Tibial nerve (tissue), 4 donors: Measurements from ENCODE around the gene UPF1. TPM values are rescaled to one million over a fixed set of nuclear protein-coding genes. Genes with fewer than 3 reads are reported as not detected.

Source experiments
- DNase-seq, 2 donors: peaks; one replicate each; pipeline ENCODE4 v3.0.0-alpha.2; 2019; ENCODE audit warnings: low spot score in 2 of 2
- H3K27ac ChIP-seq, 4 donors: fragments of 200-600 bp; sonication (generic) in 3 of 4; one replicate each; pipeline ENCODE4 v1.5.1; 2017 to 2019; ENCODE audit warnings: mild to moderate bottlenecking in 1 of 4
- H3K27me3 ChIP-seq, 2 donors: fragments of 200-600 bp; sonication (generic) in 1 of 2; one replicate each; pipeline versions ENCODE4 v1.5.1 to v1.6.0; 2017 to 2019
- H3K36me3 ChIP-seq, 3 donors: fragments of 200-600 bp; sonication (generic); one replicate each; pipeline ENCODE4 v1.5.1; 2018 to 2019
- H3K4me1 ChIP-seq, 4 donors: fragments of 200-600 bp; sonication (generic) in 3 of 4; one replicate each; pipeline ENCODE4 v1.5.1; 2017 to 2019
- H3K4me3 ChIP-seq, 4 donors: fragments of 200-600 bp; sonication (generic) in 3 of 4; one replicate each; pipeline ENCODE4 v1.5.1; 2017 to 2019; ENCODE audit warnings: mild to moderate bottlenecking in 1 of 4, moderate library complexity in 1 of 4
- H3K9me3 ChIP-seq, 4 donors: fragments of 200-600 bp; sonication (generic) in 3 of 4; one replicate each; pipeline ENCODE4 v1.5.1; 2017 to 2019
- CTCF ChIP-seq, 5 experiments: fragments of 200-600 bp in 3 of 5; fragments of 450-650 bp in 2 of 5; sonication (generic) in 3 of 5; IDR thresholded peaks; one replicate each; pipeline ENCODE4 v1.5.1; 2016 to 2019; ENCODE audit warnings: antibody characterized with exemption in 5 of 5, mild to moderate bottlenecking in 3 of 5, moderate library complexity in 2 of 5
- EP300 ChIP-seq, 2 donors: sonication (generic); formaldehyde crosslinking; IDR thresholded peaks; one replicate each; pipeline ENCODE4 v1.6.1; 2017; ENCODE audit warnings: antibody characterized with exemption in 2 of 2, mild to moderate bottlenecking in 1 of 2
- POLR2A ChIP-seq, 2 donors: fragments of 450-650 bp; IDR thresholded peaks; one replicate each; pipeline ENCODE4 v1.6.1; 2017; ENCODE audit warnings: antibody characterized with exemption in 2 of 2, mild to moderate bottlenecking in 2 of 2, moderate library complexity in 2 of 2
- WGBS, 2 donors: methylation state at CpG; one replicate each; pipeline ENCODE4 v1.1.5; 2018; 5-methylcytosine and 5-hydroxymethylcytosine counted together
- total RNA-seq, 4 donors: library from RNA; depleted of rRNA; stranded (reverse); fragments of >200 nt; gene quantifications; one replicate each; pipeline ENCODE4 v1.1.0, GENCODE V29; 2016

UPF1 gene
- total RNA-seq, 4 donors from 2014 or later: 75.6 to 117 (median 87.9) TPM

GRCh38 chr19:18895038-18895823, 63.5 kb downstream of the UPF1 start:
- WGBS, 2 donors: 0 to 3% methylated on average over 25 to 60 of the region's 72 CpGs

GRCh38 chr19:18895824-18896341, 64.1 kb downstream of the UPF1 start, which contains the start of gene CERS1:
Gene CERS1, minus strand, starts transcription at chr19:18896158. Its CDS starts 86 bp downstream, at chr19:18896072.
- H3K4me3 ChIP-seq: peak within 1 kb of the TSS; percentile 43 to 67 (median 54)
- peak within 1 kb of the TSS; percentile 48 to 93 (median 77) for H3K27ac ChIP-seq
- H3K27me3 ChIP-seq: peaks cover 0 to 27% of the 10 kb centered on the region in 2 donors
- no peak for DNase-seq
- peaks cover 0 to 41% (median 9%) of the 10 kb centered on the region in 4 donors for H3K4me1 ChIP-seq
- H3K36me3 ChIP-seq: peaks cover 0 to 35% (median 5%) of the 10 kb centered on the region in 3 donors
- H3K9me3 ChIP-seq: no peaks in the 10 kb centered on the region
- TF ChIP-seq EP300 (IDR thresholded peaks at IDR 0.05) (no peak), CTCF (IDR thresholded peaks at IDR 0.05) (no peak), POLR2A (IDR thresholded peaks at IDR 0.05) (no peak)
- WGBS, 2 donors: 1 to 3% methylated on average over 20 to 29 of the region's 89 CpGs

More at GRCh38 chr19:18895038-18895823, 63.5 kb downstream of the UPF1 start:
- peak in 1 of 2 donors; percentile 21 for DNase-seq
- no peaks in the 10 kb centered on the region for H3K9me3 ChIP-seq
- H3K4me3 ChIP-seq: peak overlapping the region; percentile 43 to 67 (median 54)
- TF ChIP-seq EP300 (IDR thresholded peaks at IDR 0.05) (no peak), CTCF (IDR thresholded peaks at IDR 0.05) (peak in 4 of 5 experiments; percentile 36 to 56 (median 46))
- H3K27me3 ChIP-seq: peaks cover 0 to 27% of the 10 kb centered on the region in 2 donors
- H3K36me3 ChIP-seq: peaks cover 0 to 35% (median 5%) of the 10 kb centered on the region in 3 donors
- peak overlapping the region; percentile 35 to 93 (median 77) for H3K27ac ChIP-seq
- H3K4me1 ChIP-seq: peaks cover 0 to 41% (median 9%) of the 10 kb centered on the region in 4 donors

- H3K9me3 ChIP-seq: no peaks in the 10 kb centered on the region
- H3K36me3 ChIP-seq: peaks cover 0 to 35% (median 5%) of the 10 kb centered on the region in 3 donors
- peaks cover 0 to 41% (median 9%) of the 10 kb centered on the region in 4 donors for H3K4me1 ChIP-seq
- 22 to 40% methylated on average over 7 to 20 of the region's 33 CpGs for WGBS, 2 donors
- no peak for TF ChIP-seq CTCF (IDR thresholded peaks at IDR 0.05)
- TF ChIP-seq EP300 (IDR thresholded peaks at IDR 0.05): peak in 1 of 2 donors; percentile 11
- TF ChIP-seq POLR2A (IDR thresholded peaks at IDR 0.05): no peak
- peaks cover 0 to 27% of the 10 kb centered on the region in 2 donors for H3K27me3 ChIP-seq
- no peak for DNase-seq
- H3K27ac ChIP-seq: peak overlapping the region in 3 of 4 donors; percentile 48 to 85 (median 55)
- H3K4me3 ChIP-seq: peak overlapping the region in 2 of 4 donors; percentile 12 to 67
Measured at GRCh38 chr19:18896421-18896841, 64.7 kb downstream of the UPF1 start.

GRCh38 chr19:18897094-18898029, 65.6 kb downstream of the UPF1 start:
- H3K36me3 ChIP-seq: peaks cover 0 to 43% (median 5%) of the 10 kb centered on the region in 3 donors
- WGBS, 2 donors: 90 to 91% methylated on average over 25 of the region's 25 CpGs
- peaks cover 0 to 41% (median 9%) of the 10 kb centered on the region in 4 donors for H3K4me1 ChIP-seq
- TF ChIP-seq EP300 (IDR thresholded peaks at IDR 0.05) (no peak), POLR2A (IDR thresholded peaks at IDR 0.05) (no peak), CTCF (IDR thresholded peaks at IDR 0.05) (no peak)
- H3K4me3 ChIP-seq: no peak overlapping the region
- no peak for DNase-seq
- H3K9me3 ChIP-seq: no peaks in the 10 kb centered on the region
- H3K27ac ChIP-seq: peak overlapping the region in 2 of 4 donors; percentile 28 to 85
- H3K27me3 ChIP-seq: peaks cover 0 to 27% of the 10 kb centered on the region in 2 donors
